Keratinocyte (primary cell): Measurements from ENCODE around the gene SLC27A5.

Source experiments
- CTCF ChIP-seq, 3 experiments: IDR thresholded peaks in 1 of 3; conservative IDR thresholded peaks in 1 of 3; optimal IDR thresholded peaks in 1 of 3; 2 replicates in 2 of 3; 3 replicates in 1 of 3; pipeline versions ENCODE3 to v1.5.1; 2011; ENCODE audit warnings: low read length in 3 of 3, mild to moderate bottlenecking in 3 of 3, moderate library complexity in 2 of 3, control low read depth in 1 of 3, inconsistent platforms in 1 of 3; ENCODE audit not compliant: insufficient read depth in 2 of 3; ENCODE audit errors: extremely low read depth in 1 of 3
- EZH2 ChIP-seq: IDR thresholded peaks from one replicate; pipeline ENCODE4 v1.6.1; 2012; ENCODE audit warnings: inconsistent platforms, mild to moderate bottlenecking, low read length, moderate library complexity

- TF ChIP-seq CTCF (optimal IDR thresholded peaks at IDR 0.05 in 1 of 3, IDR thresholded peaks at IDR 0.05 in 1 of 3, conservative IDR thresholded peaks at IDR 0.05 in 1 of 3; ENCODE audit: extremely low read depth in 1 of 3, insufficient read depth in 2 of 3, low read length in 3 of 3) (no peak), EZH2 (no peak)
These were observed 31.3 kb downstream of the SLC27A5 start for GRCh38 chr19:58480481-58480830.
